Measurements from ENCODE around the gene SPIN2A. TPM values are rescaled to one million over a fixed set of nuclear protein-coding genes. Genes with fewer than 3 reads are reported as not detected.
"Not testable (repeated sequence)": the region's sequence is repeated elsewhere in the genome, so short reads cannot be mapped to it uniquely, and the experiment has no call there.

The SPIN2A gene
- total and polyA plus RNA-seq, 2 donors (not counting 3 experiments of a cell fraction or from before 2014, with no cell fraction given): 0.22 to 0.75 TPM

DNA sequence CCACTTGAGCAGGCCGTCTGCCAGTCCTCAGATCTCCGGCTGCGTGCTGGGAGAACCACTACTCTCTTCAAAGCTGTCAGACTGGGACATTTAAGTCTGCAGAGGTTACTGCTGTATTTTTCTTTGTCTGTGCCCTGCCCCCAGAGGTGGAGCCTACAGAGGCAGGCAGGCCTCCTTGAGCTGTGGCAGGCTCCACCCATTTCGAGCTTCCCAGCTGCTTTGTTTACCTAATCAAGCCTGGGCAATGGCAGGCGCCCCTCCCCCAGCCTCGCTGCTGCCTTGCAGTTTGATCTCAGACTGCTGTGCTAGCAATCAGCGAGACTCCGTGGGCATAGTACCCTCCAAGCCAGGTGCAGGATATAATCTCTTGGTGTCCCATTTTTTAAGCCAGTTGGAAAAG, 15.0 kb upstream of the SPIN2A start:
- H3K9me3 ChIP-seq (replicated peaks; ENCODE audit: control insufficient read depth, insufficient read depth, low read length); dilution Hi-C loops (cut with MboI; ENCODE audit: extremely low pct_ligation_motif_present, low sequenced_read_pairs); H3K27ac ChIP-seq (ENCODE audit: insufficient read depth, low read depth, low read length); H2AFZ ChIP-seq (ENCODE audit: low read depth, low read length); BruUV-seq (replicated peaks); intact Hi-C loops (cut with micrococcal nuclease); H3K4me3 ChIP-seq (replicated peaks in 1 of 3; ENCODE audit: insufficient read depth in 1 of 3, low read depth in 1 of 3, low read length in 3 of 3); POLR2A ChIA-PET; H3K9ac ChIP-seq (replicated peaks; ENCODE audit: extremely low read depth, insufficient read depth, low read length); DNase-seq (ENCODE audit: low read depth, low spot score); H3K27me3 ChIP-seq (ENCODE audit: control insufficient read depth in 2 of 2, insufficient read depth in 2 of 2, low read length in 2 of 2); H3K9me1 ChIP-seq (replicated peaks; ENCODE audit: control insufficient read depth, extremely low read depth, insufficient read depth, low read length); H3K79me2 ChIP-seq (ENCODE audit: control insufficient read depth, insufficient read depth, low read length); H3K36me3 ChIP-seq (ENCODE audit: control insufficient read depth in 2 of 2, extremely low read depth in 1 of 2, insufficient read depth in 2 of 2, low read length in 2 of 2); H3K4me1 ChIP-seq (ENCODE audit: control insufficient read depth, extremely low read depth, insufficient read depth, low read length); H3K4me2 ChIP-seq (ENCODE audit: insufficient read depth, low read length); H4K20me1 ChIP-seq (replicated peaks; ENCODE audit: control insufficient read depth, extremely low read depth, insufficient read depth, low read length); FAIRE-seq; CTCF ChIA-PET: not testable (repeated sequence)

GRCh38 chrX:57138674-57139073, 1.5 kb upstream of the SPIN2A start:
- POLR2A ChIA-PET: no interaction called here
- Histone ChIP-seq H3K9me3 (replicated peaks; ENCODE audit: control insufficient read depth, insufficient read depth, low read length) (no peaks in the 10 kb centered on the region), H3K27ac (ENCODE audit: insufficient read depth, low read depth, low read length) (no peak overlapping the region), H2AFZ (ENCODE audit: low read depth, low read length) (no peak overlapping the region), H3K4me3 (replicated peaks in 1 of 3; ENCODE audit: insufficient read depth in 1 of 3, low read depth in 1 of 3, low read length in 3 of 3) (no peak overlapping the region), H3K9ac (replicated peaks; ENCODE audit: extremely low read depth, insufficient read depth, low read length) (no peak overlapping the region), H3K9me1 (replicated peaks; ENCODE audit: control insufficient read depth, extremely low read depth, insufficient read depth, low read length) (no peaks in the 10 kb centered on the region), H4K20me1 (replicated peaks; ENCODE audit: control insufficient read depth, extremely low read depth, insufficient read depth, low read length) (no peaks in the 10 kb centered on the region), H3K4me1 (ENCODE audit: control insufficient read depth, extremely low read depth, insufficient read depth, low read length) (no peaks in the 10 kb centered on the region), H3K36me3 (ENCODE audit: control insufficient read depth in 2 of 2, extremely low read depth in 1 of 2, insufficient read depth in 2 of 2, low read length in 2 of 2) (no peaks in the 10 kb centered on the region), H3K79me2 (ENCODE audit: control insufficient read depth, insufficient read depth, low read length) (no peaks in the 10 kb centered on the region), H3K27me3 (ENCODE audit: control insufficient read depth in 2 of 2, insufficient read depth in 2 of 2, low read length in 2 of 2) (no peaks in the 10 kb centered on the region), H3K4me2 (ENCODE audit: insufficient read depth, low read length) (no peak overlapping the region)
- TF ChIP-seq MYC (IDR thresholded peaks at IDR 0.05; ENCODE audit: low read depth, low read length): no peak
- dilution Hi-C loops (cut with MboI; ENCODE audit: extremely low pct_ligation_motif_present, low sequenced_read_pairs): no loop called here
- intact Hi-C loops (cut with micrococcal nuclease): no loop called here
- CTCF ChIA-PET: no interaction called here
- FAIRE-seq: no peak
- BruUV-seq (replicated peaks): no TSS peak
- no peak for DNase-seq (ENCODE audit: low read depth, low spot score)

DNA sequence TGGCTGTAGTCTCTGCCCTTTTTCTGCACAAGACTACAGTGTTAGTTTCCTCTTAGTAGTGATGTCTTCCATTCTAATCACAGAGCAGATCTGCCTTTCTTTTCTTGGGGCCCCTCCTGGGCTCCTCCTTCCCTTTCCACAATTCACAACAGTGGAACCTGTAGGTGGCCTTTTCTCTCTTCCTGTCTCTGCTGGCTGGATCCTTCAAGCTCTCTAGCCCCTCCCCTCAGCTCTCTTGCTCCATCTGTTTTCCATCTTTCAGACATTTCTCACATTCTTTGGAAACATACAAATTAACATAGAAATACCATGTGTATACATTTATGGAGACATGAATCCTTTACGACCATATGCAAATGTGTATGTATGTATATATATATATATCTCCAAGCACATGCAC, 304 bp upstream of the SPIN2A start:
- Histone ChIP-seq H2AFZ (ENCODE audit: low read depth, low read length) (no peak overlapping the region), H3K4me2 (ENCODE audit: insufficient read depth, low read length) (no peak overlapping the region), H3K9ac (replicated peaks; ENCODE audit: extremely low read depth, insufficient read depth, low read length) (no peak overlapping the region), H3K9me3 (replicated peaks; ENCODE audit: control insufficient read depth, insufficient read depth, low read length) (no peaks in the 10 kb centered on the region), H3K4me1 (ENCODE audit: control insufficient read depth, extremely low read depth, insufficient read depth, low read length) (no peaks in the 10 kb centered on the region), H3K9me1 (replicated peaks; ENCODE audit: control insufficient read depth, extremely low read depth, insufficient read depth, low read length) (no peaks in the 10 kb centered on the region), H3K79me2 (ENCODE audit: control insufficient read depth, insufficient read depth, low read length) (no peaks in the 10 kb centered on the region), H3K4me3 (replicated peaks in 1 of 3; ENCODE audit: insufficient read depth in 1 of 3, low read depth in 1 of 3, low read length in 3 of 3) (no peak overlapping the region), H3K36me3 (ENCODE audit: control insufficient read depth in 2 of 2, extremely low read depth in 1 of 2, insufficient read depth in 2 of 2, low read length in 2 of 2) (no peaks in the 10 kb centered on the region), H3K27me3 (ENCODE audit: control insufficient read depth in 2 of 2, insufficient read depth in 2 of 2, low read length in 2 of 2) (no peaks in the 10 kb centered on the region), H3K27ac (ENCODE audit: insufficient read depth, low read depth, low read length) (no peak overlapping the region), H4K20me1 (replicated peaks; ENCODE audit: control insufficient read depth, extremely low read depth, insufficient read depth, low read length) (no peaks in the 10 kb centered on the region)
- TF ChIP-seq CTCF (IDR thresholded peaks at IDR 0.05; ENCODE audit: extremely low read depth in 1 of 2, insufficient read depth in 1 of 2, low read depth in 1 of 2, low read length in 2 of 2): no peak
- dilution Hi-C loops (cut with MboI; ENCODE audit: extremely low pct_ligation_motif_present, low sequenced_read_pairs) (no loop called here), intact Hi-C loops (cut with micrococcal nuclease) (no loop called here)
- BruUV-seq (replicated peaks): no TSS peak
- POLR2A ChIA-PET: no interaction called here
- no peak for DNase-seq (ENCODE audit: low read depth, low spot score)
- no peak for FAIRE-seq
- CTCF ChIA-PET: no interaction called here

- POLR2A ChIA-PET; H3K79me2 ChIP-seq (ENCODE audit: control insufficient read depth, insufficient read depth, low read length); H3K27ac ChIP-seq (ENCODE audit: insufficient read depth, low read depth, low read length); H3K4me3 ChIP-seq (replicated peaks in 1 of 3; ENCODE audit: insufficient read depth in 1 of 3, low read depth in 1 of 3, low read length in 3 of 3); H3K9me3 ChIP-seq (replicated peaks; ENCODE audit: control insufficient read depth, insufficient read depth, low read length); H3K27me3 ChIP-seq (ENCODE audit: control insufficient read depth in 2 of 2, insufficient read depth in 2 of 2, low read length in 2 of 2); H3K4me2 ChIP-seq (ENCODE audit: insufficient read depth, low read length); H3K9ac ChIP-seq (replicated peaks; ENCODE audit: extremely low read depth, insufficient read depth, low read length); H3K9me1 ChIP-seq (replicated peaks; ENCODE audit: control insufficient read depth, extremely low read depth, insufficient read depth, low read length); H2AFZ ChIP-seq (ENCODE audit: low read depth, low read length); H3K36me3 ChIP-seq (ENCODE audit: control insufficient read depth in 2 of 2, extremely low read depth in 1 of 2, insufficient read depth in 2 of 2, low read length in 2 of 2); H3K4me1 ChIP-seq (ENCODE audit: control insufficient read depth, extremely low read depth, insufficient read depth, low read length); DNase-seq (ENCODE audit: low read depth, low spot score); intact Hi-C loops (cut with micrococcal nuclease); dilution Hi-C loops (cut with MboI; ENCODE audit: extremely low pct_ligation_motif_present, low sequenced_read_pairs); BruUV-seq (replicated peaks); CTCF ChIA-PET; H4K20me1 ChIP-seq (replicated peaks; ENCODE audit: control insufficient read depth, extremely low read depth, insufficient read depth, low read length): not testable (repeated sequence)
- FAIRE-seq: peak; percentile 84
Measured at GRCh38 chrX:57136589-57136988, 608 bp downstream of the SPIN2A start.

Data from endothelial cell of umbilical vein (primary cell).